GM12872 (cell line): ENCODE data around the gene CIAO3.

Experiments
- TF ChIP-seq, protein P1 (sequence below): IDR thresholded peaks from 3 replicates; pipeline ENCODE4 v1.5.1; 2011; ENCODE audit warnings: low read depth, mild to moderate bottlenecking, low read length, moderate library complexity; ENCODE audit not compliant: insufficient read depth

The CIAO3 gene

DNA sequence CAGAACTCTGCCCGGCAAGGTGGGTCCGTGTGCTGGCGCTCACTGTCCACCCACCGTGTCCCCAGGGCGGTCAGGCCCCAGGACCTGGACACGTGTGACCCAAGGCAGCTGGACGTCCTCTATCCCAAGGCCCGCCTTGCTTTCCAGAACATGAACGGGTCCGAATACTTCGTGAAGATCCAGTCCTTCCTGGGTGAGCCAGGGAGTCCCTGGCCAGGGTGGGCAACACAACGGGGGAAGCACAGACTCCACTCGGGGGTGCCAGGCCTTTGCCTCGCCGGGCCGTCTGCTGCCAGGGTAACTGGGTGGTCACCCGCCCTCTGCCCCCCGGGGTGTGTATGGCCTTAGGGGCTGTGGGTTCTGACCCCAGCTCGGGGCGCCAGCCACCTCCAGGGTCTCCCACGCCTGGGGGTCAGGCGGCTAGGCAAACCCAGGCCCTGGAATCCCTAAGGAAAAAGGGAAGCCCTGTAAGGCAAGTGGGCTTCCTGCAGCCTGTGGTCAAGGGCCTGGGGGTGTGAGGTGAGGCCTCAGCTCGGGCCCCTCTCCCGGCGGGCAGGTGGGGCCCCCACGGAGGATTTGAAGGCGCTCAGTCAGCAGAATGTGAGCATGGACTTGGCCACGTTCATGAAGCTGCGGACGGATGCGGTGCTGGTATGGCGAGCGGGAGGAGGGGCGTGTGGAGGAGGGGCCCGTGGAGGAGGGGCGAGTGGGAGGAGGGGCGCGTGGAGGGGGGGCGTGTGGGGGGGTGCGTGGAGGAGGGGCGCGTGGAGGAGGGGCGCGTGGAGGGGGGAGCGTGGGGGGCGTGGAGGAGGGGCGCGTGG is 26.2 kb upstream of the CIAO3 start:
- TF ChIP-seq, protein P1, sequence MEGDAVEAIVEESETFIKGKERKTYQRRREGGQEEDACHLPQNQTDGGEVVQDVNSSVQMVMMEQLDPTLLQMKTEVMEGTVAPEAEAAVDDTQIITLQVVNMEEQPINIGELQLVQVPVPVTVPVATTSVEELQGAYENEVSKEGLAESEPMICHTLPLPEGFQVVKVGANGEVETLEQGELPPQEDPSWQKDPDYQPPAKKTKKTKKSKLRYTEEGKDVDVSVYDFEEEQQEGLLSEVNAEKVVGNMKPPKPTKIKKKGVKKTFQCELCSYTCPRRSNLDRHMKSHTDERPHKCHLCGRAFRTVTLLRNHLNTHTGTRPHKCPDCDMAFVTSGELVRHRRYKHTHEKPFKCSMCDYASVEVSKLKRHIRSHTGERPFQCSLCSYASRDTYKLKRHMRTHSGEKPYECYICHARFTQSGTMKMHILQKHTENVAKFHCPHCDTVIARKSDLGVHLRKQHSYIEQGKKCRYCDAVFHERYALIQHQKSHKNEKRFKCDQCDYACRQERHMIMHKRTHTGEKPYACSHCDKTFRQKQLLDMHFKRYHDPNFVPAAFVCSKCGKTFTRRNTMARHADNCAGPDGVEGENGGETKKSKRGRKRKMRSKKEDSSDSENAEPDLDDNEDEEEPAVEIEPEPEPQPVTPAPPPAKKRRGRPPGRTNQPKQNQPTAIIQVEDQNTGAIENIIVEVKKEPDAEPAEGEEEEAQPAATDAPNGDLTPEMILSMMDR, result no peak

DNA sequence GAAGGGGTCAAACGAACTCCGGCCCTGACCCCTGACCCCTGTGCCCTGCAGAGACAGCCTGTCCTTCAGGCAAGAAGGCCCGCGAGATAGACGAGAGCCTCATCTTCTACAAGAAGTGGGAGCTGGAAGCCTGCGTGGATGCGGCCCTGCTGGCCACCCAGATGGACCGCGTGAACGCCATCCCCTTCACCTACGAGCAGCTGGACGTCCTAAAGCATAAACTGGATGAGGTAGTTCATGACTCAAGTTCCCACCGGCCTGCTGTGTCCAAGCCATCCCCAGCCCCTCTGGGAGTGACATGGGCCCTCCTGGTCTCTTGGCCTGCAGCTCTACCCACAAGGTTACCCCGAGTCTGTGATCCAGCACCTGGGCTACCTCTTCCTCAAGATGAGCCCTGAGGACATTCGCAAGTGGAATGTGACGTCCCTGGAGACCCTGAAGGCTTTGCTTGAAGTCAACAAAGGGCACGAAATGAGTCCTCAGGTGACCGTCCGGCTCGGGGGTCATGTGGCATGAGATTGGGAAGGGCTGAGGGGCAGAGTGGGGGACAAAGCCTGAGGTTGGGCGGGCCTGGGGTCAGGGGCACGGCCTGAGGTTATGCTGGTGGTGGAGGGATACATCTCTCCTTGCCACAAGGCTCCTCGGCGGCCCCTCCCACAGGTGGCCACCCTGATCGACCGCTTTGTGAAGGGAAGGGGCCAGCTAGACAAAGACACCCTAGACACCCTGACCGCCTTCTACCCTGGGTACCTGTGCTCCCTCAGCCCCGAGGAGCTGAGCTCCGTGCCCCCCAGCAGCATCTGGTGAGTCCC is 25.4 kb upstream of the CIAO3 start:
- TF ChIP-seq, protein P1, result no peak

DNA sequence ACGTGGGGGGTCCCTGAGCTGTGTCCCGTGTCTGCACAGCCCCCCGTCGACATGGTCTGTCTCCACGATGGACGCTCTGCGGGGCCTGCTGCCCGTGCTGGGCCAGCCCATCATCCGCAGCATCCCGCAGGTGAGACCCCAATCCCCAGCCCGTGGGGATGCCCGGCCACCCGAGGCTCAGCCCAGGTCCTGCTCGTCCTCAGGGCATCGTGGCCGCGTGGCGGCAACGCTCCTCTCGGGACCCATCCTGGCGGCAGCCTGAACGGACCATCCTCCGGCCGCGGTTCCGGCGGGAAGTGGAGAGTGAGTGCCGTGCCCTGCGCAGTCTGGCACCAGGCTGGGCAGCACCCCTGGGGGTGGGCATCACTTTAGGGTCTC is 24.7 kb upstream of the CIAO3 start:
- TF ChIP-seq, protein P1, result no peak

DNA sequence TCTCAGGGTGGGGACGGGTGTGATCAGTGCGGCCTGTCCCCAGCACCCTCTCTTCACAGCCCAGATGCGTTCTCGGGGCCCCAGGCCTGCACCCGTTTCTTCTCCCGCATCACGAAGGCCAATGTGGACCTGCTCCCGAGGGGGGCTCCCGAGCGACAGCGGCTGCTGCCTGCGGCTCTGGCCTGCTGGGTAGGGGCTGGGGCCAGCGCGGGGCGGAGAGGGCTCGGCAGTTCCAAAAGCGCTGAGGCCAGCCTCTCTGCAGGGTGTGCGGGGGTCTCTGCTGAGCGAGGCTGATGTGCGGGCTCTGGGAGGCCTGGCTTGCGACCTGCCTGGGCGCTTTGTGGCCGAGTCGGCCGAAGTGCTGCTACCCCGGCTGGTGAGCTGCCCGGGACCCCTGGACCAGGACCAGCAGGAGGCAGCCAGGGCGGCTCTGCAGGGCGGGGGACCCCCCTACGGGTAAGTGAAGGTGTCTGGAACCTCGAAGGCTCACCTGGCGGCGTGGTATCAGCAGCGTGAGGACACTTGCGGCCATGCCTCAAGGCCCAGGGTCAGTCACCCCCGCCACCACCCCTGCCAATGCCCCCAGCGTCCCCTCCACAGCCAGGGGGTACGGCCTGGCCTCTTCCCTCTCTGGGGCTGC is 24.2 kb upstream of the CIAO3 start:
- TF ChIP-seq, protein P1, result no peak

DNA sequence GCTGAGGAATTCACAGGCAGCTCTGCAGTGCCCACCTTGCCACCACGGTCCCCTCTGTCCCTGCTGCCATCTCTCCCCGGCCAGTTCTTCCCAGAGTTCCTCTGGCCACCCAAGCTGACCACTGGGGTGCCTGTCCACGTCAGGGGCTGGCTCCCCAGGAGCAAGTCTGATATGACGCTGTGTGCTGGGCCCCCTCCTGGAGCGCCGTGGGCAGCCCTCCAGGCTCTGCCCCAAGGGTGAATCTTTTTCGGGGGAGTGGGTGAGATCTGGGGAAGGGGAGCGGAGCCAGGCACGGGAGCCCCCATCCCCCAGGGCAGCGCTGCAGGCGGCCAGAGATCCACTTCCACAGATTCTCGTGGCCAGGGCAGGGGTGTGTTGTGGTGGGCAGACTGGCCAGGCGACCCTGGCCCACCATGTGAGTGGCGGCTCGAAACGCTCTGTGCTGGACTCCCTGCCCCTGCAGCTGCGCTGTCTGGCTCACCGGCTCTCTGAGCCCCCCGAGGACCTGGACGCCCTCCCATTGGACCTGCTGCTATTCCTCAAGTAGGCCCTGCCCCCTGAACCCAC is 23.5 kb upstream of the CIAO3 start:
- TF ChIP-seq, protein P1, result no peak

DNA sequence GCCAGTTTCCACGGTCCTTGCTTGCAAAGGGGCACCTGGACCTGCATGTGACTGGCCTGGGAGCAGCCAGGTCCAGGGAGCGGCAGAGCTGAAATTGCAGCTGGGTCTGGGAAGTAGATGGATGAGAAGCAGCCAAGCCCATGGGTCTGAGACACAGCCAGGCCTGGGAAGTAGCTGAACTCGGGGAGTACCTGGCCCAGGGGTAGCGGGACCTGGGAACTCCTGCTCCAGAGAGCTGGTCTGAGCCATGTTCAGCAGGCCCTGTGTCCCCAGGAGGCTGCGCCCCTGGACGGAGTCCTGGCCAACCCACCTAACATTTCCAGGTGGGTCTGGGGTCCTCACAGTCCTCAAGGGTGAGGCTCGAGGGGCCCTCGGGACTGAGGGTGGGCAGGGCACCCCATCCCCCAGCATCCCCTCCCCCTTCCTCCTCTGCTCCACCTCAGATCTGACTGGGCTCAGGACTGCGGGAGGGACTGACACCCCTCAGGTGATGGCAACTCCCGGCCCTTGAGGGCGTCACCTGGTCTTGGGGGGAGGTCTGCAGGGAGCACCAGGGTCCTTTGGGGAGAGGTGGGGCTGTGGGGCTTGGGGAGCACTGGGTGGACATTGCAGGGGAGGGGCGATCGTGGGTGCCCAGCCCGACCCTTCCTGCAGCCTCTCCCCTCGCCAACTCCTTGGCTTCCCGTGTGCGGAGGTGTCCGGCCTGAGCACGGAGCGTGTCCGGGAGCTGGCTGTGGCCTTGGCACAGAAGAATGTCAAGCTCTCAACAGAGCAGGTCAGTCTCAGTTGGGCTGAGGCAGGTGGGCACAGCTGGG is 22.8 kb upstream of the CIAO3 start:
- TF ChIP-seq, protein P1, result no peak
